ENCODE results near the gene TTC9B. TPM values are rescaled to one million over a fixed set of nuclear protein-coding genes. Genes with fewer than 3 reads are reported as not detected.

TTC9B gene
- total RNA-seq, 1 donor = 0.10 TPM

GRCh38 chr19:40217027-40217810 lies 965 bp downstream of the TTC9B start:
- peaks cover 32% of the 10 kb centered on the region for H3K27me3 ChIP-seq (ENCODE audit: insufficient read depth, low read length)
- H3K4me1 ChIP-seq (ENCODE audit: insufficient read depth, low read length) = no peaks in the 10 kb centered on the region
- H3K4me3 ChIP-seq (ENCODE audit: low read length) = no peak overlapping the region
- no peaks in the 10 kb centered on the region for H3K9me3 ChIP-seq (ENCODE audit: low read depth, low read length)

- Histone ChIP-seq H3K27me3 (ENCODE audit: insufficient read depth, low read length) (peaks cover 32% of the 10 kb centered on the region), H3K4me3 (ENCODE audit: low read length) (no peak overlapping the region), H3K9me3 (ENCODE audit: low read depth, low read length) (no peaks in the 10 kb centered on the region), H3K4me1 (ENCODE audit: insufficient read depth, low read length) (no peaks in the 10 kb centered on the region)
These were observed 1.5 kb downstream of the TTC9B start for GRCh38 chr19:40216777-40217026.

GRCh38 chr19:40216013-40216776 lies 2.0 kb downstream of the TTC9B start:
- peaks cover 32% of the 10 kb centered on the region for H3K27me3 ChIP-seq (ENCODE audit: insufficient read depth, low read length)
- H3K4me3 ChIP-seq (ENCODE audit: low read length) = no peak overlapping the region
- H3K4me1 ChIP-seq (ENCODE audit: insufficient read depth, low read length) = no peaks in the 10 kb centered on the region
- no peaks in the 10 kb centered on the region for H3K9me3 ChIP-seq (ENCODE audit: low read depth, low read length)

GRCh38 chr19:40214936-40215335 lies 3.2 kb downstream of the TTC9B start:
- Histone ChIP-seq H3K9me3 (ENCODE audit: low read depth, low read length) (no peaks in the 10 kb centered on the region), H3K4me1 (ENCODE audit: insufficient read depth, low read length) (no peaks in the 10 kb centered on the region), H3K27me3 (ENCODE audit: insufficient read depth, low read length) (peaks cover 31% of the 10 kb centered on the region), H3K4me3 (ENCODE audit: low read length) (no peak overlapping the region)

- Histone ChIP-seq H3K27me3 (ENCODE audit: insufficient read depth, low read length) (peaks cover 24% of the 10 kb centered on the region), H3K4me1 (ENCODE audit: insufficient read depth, low read length) (no peaks in the 10 kb centered on the region), H3K9me3 (ENCODE audit: low read depth, low read length) (no peaks in the 10 kb centered on the region), H3K4me3 (ENCODE audit: low read length) (no peak overlapping the region)
These were observed 4.2 kb downstream of the TTC9B start for GRCh38 chr19:40213882-40214570.

- Histone ChIP-seq H3K4me1 (ENCODE audit: insufficient read depth, low read length) (no peaks in the 10 kb centered on the region), H3K9me3 (ENCODE audit: low read depth, low read length) (no peaks in the 10 kb centered on the region), H3K27me3 (ENCODE audit: insufficient read depth, low read length) (peaks cover 19% of the 10 kb centered on the region), H3K4me3 (ENCODE audit: low read length) (no peak overlapping the region)
These were observed 4.8 kb downstream of the TTC9B start for GRCh38 chr19:40213251-40213829.

GRCh38 chr19:40210889-40211288 lies 7.3 kb downstream of the TTC9B start:
- Histone ChIP-seq H3K27me3 (ENCODE audit: insufficient read depth, low read length) (peaks cover under 1% of the 10 kb centered on the region), H3K9me3 (ENCODE audit: low read depth, low read length) (no peaks in the 10 kb centered on the region), H3K4me3 (ENCODE audit: low read length) (no peak overlapping the region), H3K4me1 (ENCODE audit: insufficient read depth, low read length) (no peaks in the 10 kb centered on the region)

- Histone ChIP-seq H3K9me3 (ENCODE audit: low read depth, low read length) (no peaks in the 10 kb centered on the region), H3K27me3 (ENCODE audit: insufficient read depth, low read length) (no peaks in the 10 kb centered on the region), H3K4me1 (ENCODE audit: insufficient read depth, low read length) (no peaks in the 10 kb centered on the region), H3K4me3 (ENCODE audit: low read length) (no peak overlapping the region)
These were observed 9.6 kb downstream of the TTC9B start for GRCh38 chr19:40208602-40209001.

- Histone ChIP-seq H3K27me3 (ENCODE audit: insufficient read depth, low read length) (no peaks in the 10 kb centered on the region), H3K9me3 (ENCODE audit: low read depth, low read length) (no peaks in the 10 kb centered on the region), H3K4me1 (ENCODE audit: insufficient read depth, low read length) (no peaks in the 10 kb centered on the region), H3K4me3 (ENCODE audit: low read length) (no peak overlapping the region)
These were observed 12.4 kb downstream of the TTC9B start for GRCh38 chr19:40205760-40206159.

- no peaks in the 10 kb centered on the region for H3K4me1 ChIP-seq (ENCODE audit: insufficient read depth, low read length)
- H3K9me3 ChIP-seq (ENCODE audit: low read depth, low read length) = no peaks in the 10 kb centered on the region
- no peak overlapping the region for H3K4me3 ChIP-seq (ENCODE audit: low read length)
- H3K27me3 ChIP-seq (ENCODE audit: insufficient read depth, low read length) = no peaks in the 10 kb centered on the region
These were observed 13.8 kb downstream of the TTC9B start for GRCh38 chr19:40204381-40204780.

- H3K27me3 ChIP-seq (ENCODE audit: insufficient read depth, low read length) = no peaks in the 10 kb centered on the region
- H3K4me3 ChIP-seq (ENCODE audit: low read length) = no peak overlapping the region
- H3K4me1 ChIP-seq (ENCODE audit: insufficient read depth, low read length) = no peaks in the 10 kb centered on the region
- H3K9me3 ChIP-seq (ENCODE audit: low read depth, low read length) = no peaks in the 10 kb centered on the region
These were observed 17.7 kb downstream of the TTC9B start for GRCh38 chr19:40200341-40201099.

- Histone ChIP-seq H3K4me1 (ENCODE audit: insufficient read depth, low read length) (no peaks in the 10 kb centered on the region), H3K4me3 (ENCODE audit: low read length) (no peak overlapping the region), H3K9me3 (ENCODE audit: low read depth, low read length) (no peaks in the 10 kb centered on the region), H3K27me3 (ENCODE audit: insufficient read depth, low read length) (no peaks in the 10 kb centered on the region)
These were observed 19.8 kb downstream of the TTC9B start for GRCh38 chr19:40198272-40198990.

GRCh38 chr19:40193587-40193849 lies 24.7 kb downstream of the TTC9B start:
- peaks cover 26% of the 10 kb centered on the region for H3K4me1 ChIP-seq (ENCODE audit: insufficient read depth, low read length)
- H3K4me3 ChIP-seq (ENCODE audit: low read length) = no peak overlapping the region
- H3K9me3 ChIP-seq (ENCODE audit: low read depth, low read length) = no peaks in the 10 kb centered on the region
- H3K27me3 ChIP-seq (ENCODE audit: insufficient read depth, low read length) = no peaks in the 10 kb centered on the region

- Histone ChIP-seq H3K27me3 (ENCODE audit: insufficient read depth, low read length) (no peaks in the 10 kb centered on the region), H3K9me3 (ENCODE audit: low read depth, low read length) (no peaks in the 10 kb centered on the region), H3K4me3 (ENCODE audit: low read length) (no peak overlapping the region), H3K4me1 (ENCODE audit: insufficient read depth, low read length) (peaks cover 26% of the 10 kb centered on the region)
These were observed 25.2 kb downstream of the TTC9B start for GRCh38 chr19:40192758-40193586.

Data from mononuclear cell (primary cell).